Fibroblast of lung (primary cell): ENCODE data around the gene VANGL2.

ENCODE experiments used
- CTCF ChIP-seq, 2 donors: IDR thresholded peaks in 1 of 2; conservative IDR thresholded peaks in 1 of 2; 1 replicate in 1 of 2; 2 replicates in 1 of 2; pipeline ENCODE4 v1.5.1; 2011 to 2012; ENCODE audit warnings: low read length in 2 of 2, control low read depth in 1 of 2, inconsistent platforms in 1 of 2, low read depth in 1 of 2, mild to moderate bottlenecking in 1 of 2
- EZH2 ChIP-seq: IDR thresholded peaks from 2 replicates; pipeline ENCODE4 v1.5.1; 2012; ENCODE audit warnings: low read length, control low read depth, mild to moderate bottlenecking; ENCODE audit errors: missing control alignments

- TF ChIP-seq CTCF (conservative IDR thresholded peaks at IDR 0.05 in 1 of 2, IDR thresholded peaks at IDR 0.05 in 1 of 2; ENCODE audit: low read depth in 1 of 2, low read length in 2 of 2) = no peak
- no peak for TF ChIP-seq EZH2
These were observed 38.1 kb downstream of the VANGL2 start for GRCh38 chr1:160438317-160438918.
